Choroid plexus epithelial cell (primary cell): ENCODE results near the gene TMPRSS13.

ENCODE experiments used
- DNase-seq: peaks from one replicate; pipeline ENCODE4 v3.0.0-alpha.2; 2010; ENCODE audit warnings: low read depth
- H3K4me3 ChIP-seq: 2 replicates; pipeline ENCODE4 v1.5.1; 2011; ENCODE audit warnings: low read depth, mild to moderate bottlenecking, control low read depth, low read length, moderate library complexity
- CTCF ChIP-seq: conservative IDR thresholded peaks from 2 replicates; pipeline ENCODE4 v1.5.1; 2011; ENCODE audit warnings: low read depth, mild to moderate bottlenecking, control low read depth, inconsistent platforms, low read length, moderate library complexity

The TMPRSS13 gene

GRCh38 chr11:117859488-117860112 lies 69.6 kb downstream of the TMPRSS13 start:
- no peak for TF ChIP-seq CTCF
- DNase-seq = no peak
- H3K4me3 ChIP-seq = no peak overlapping the region

- no peak for DNase-seq
- H3K4me3 ChIP-seq = no peak overlapping the region
- no peak for TF ChIP-seq CTCF
Measured at GRCh38 chr11:117859061-117859460, 70.1 kb downstream of the TMPRSS13 start.

GRCh38 chr11:117857734-117858414 lies 71.3 kb downstream of the TMPRSS13 start:
- no peak overlapping the region for H3K4me3 ChIP-seq
- no peak for DNase-seq
- no peak for TF ChIP-seq CTCF

- H3K4me3 ChIP-seq = no peak overlapping the region
- no peak for DNase-seq
- no peak for TF ChIP-seq CTCF
Measured at GRCh38 chr11:117855912-117856651, 73.1 kb downstream of the TMPRSS13 start.

GRCh38 chr11:117855186-117855845 lies 73.9 kb downstream of the TMPRSS13 start:
- H3K4me3 ChIP-seq = no peak overlapping the region
- no peak for TF ChIP-seq CTCF
- DNase-seq = no peak

- TF ChIP-seq CTCF = no peak
- H3K4me3 ChIP-seq = no peak overlapping the region
- DNase-seq = no peak
Measured at GRCh38 chr11:117852309-117852708, 76.9 kb downstream of the TMPRSS13 start.
